Liver (tissue), 9 donors: ENCODE results near the gene BAIAP2. TPM values are rescaled to one million over a fixed set of nuclear protein-coding genes. Genes with fewer than 3 reads are reported as not detected.

ENCODE experiments used
- DNase-seq: peaks from one replicate; pipeline ENCODE4 v3.0.0-alpha.2; 2017; ENCODE audit warnings: low spot score
- H3K27ac ChIP-seq, 2 donors: one replicate each; pipeline ENCODE4 v1.7.0; 2013; ENCODE audit warnings: inconsistent platforms in 2 of 2, low read length in 2 of 2, control low read depth in 1 of 2, low read depth in 1 of 2, mild to moderate bottlenecking in 1 of 2
- H3K27me3 ChIP-seq, 4 donors: one replicate each; pipeline versions ENCODE4 v1.6.1 to v1.7.0; 2013; ENCODE audit warnings: low read length in 3 of 4, inconsistent platforms in 1 of 4, mild to moderate bottlenecking in 1 of 4, moderate library complexity in 1 of 4; ENCODE audit not compliant: control insufficient read depth in 4 of 4, insufficient read depth in 4 of 4
- H3K36me3 ChIP-seq, 4 donors: one replicate each; pipeline versions ENCODE4 v1.6.1 to v1.7.0; 2013; ENCODE audit warnings: low read length in 3 of 4, mild to moderate bottlenecking in 3 of 4, low read depth in 1 of 4, moderate library complexity in 1 of 4; ENCODE audit not compliant: control insufficient read depth in 4 of 4, insufficient read depth in 3 of 4
- H3K4me1 ChIP-seq, 4 donors: one replicate each; pipeline versions ENCODE4 v1.6.1 to v1.7.0; 2013; ENCODE audit warnings: low read length in 3 of 4, mild to moderate bottlenecking in 3 of 4, moderate library complexity in 1 of 4; ENCODE audit not compliant: control insufficient read depth in 4 of 4, insufficient read depth in 4 of 4
- H3K4me3 ChIP-seq, 3 donors: one replicate each; pipeline versions ENCODE4 v1.6.1 to v1.7.0; 2013; ENCODE audit warnings: low read length in 3 of 3, control low read depth in 1 of 3, low read depth in 1 of 3, mild to moderate bottlenecking in 1 of 3
- H3K9ac ChIP-seq, 2 donors: one replicate each; pipeline ENCODE4 v1.7.0; 2013; ENCODE audit warnings: low read length in 2 of 2, mild to moderate bottlenecking in 2 of 2, moderate library complexity in 2 of 2, control low read depth in 1 of 2, low read depth in 1 of 2
- H3K9me3 ChIP-seq, 4 donors: one replicate each; pipeline versions ENCODE4 v1.6.1 to v1.7.0; 2013; ENCODE audit warnings: low read length in 3 of 4; ENCODE audit not compliant: control insufficient read depth in 4 of 4
- CTCF ChIP-seq: fragments of 150-350 bp; IDR thresholded peaks from 2 replicates; pipeline ENCODE4 v1.5.1; 2017; ENCODE audit warnings: improper control_type of control experiment, low read depth, low read length; ENCODE audit not compliant: missing input control
- FOXA1 ChIP-seq: IDR thresholded peaks from 2 replicates; pipeline ENCODE4 v1.6.1; 2016; ENCODE audit warnings: antibody characterized with exemption
- JUND ChIP-seq, 2 donors: IDR thresholded peaks; 2 replicates each; pipeline ENCODE4 v1.6.1; 2016; ENCODE audit warnings: antibody characterized with exemption in 2 of 2
- NR2F2 ChIP-seq: IDR thresholded peaks from 2 replicates; pipeline ENCODE4 v1.6.1; 2016; ENCODE audit warnings: antibody characterized with exemption
- RAD21 ChIP-seq, 2 donors: IDR thresholded peaks; 2 replicates each; pipeline ENCODE4 v1.6.1; 2016; ENCODE audit warnings: antibody characterized with exemption in 2 of 2, mild to moderate bottlenecking in 2 of 2
- REST ChIP-seq: IDR thresholded peaks from 2 replicates; pipeline ENCODE4 v1.6.1; 2016; ENCODE audit warnings: antibody characterized with exemption, mild to moderate bottlenecking
- SP1 ChIP-seq: IDR thresholded peaks from 2 replicates; pipeline ENCODE4 v1.6.1; 2018; ENCODE audit warnings: antibody characterized with exemption, mild to moderate bottlenecking
- WGBS: extraction: QIAGEN DNeasy Blood & Tissue Kit; methylation state at CpG from one replicate; pipeline ENCODE4 v1.1.7; 2013; 5-methylcytosine and 5-hydroxymethylcytosine counted together
- polyA plus RNA-seq, 2 donors: library from polyadenylated mRNA; stranded (reverse) in 1 of 2; unstranded in 1 of 2; fragments of 200-250 nt in 1 of 2; fragments of >200 nt in 1 of 2; fragmentation: Nextera tagmentation in 1 of 2; extraction: Ambion mirVana in 1 of 2; gene quantifications; one replicate each; pipeline versions ENCODE4 v1.2.1 to v1.2.3, GENCODE V29; 2013 to 2015
- total RNA-seq, 2 donors: library from RNA; depleted of rRNA; stranded (reverse); fragments of >200 nt; gene quantifications; one replicate each; pipeline ENCODE4 v1.2.3, GENCODE V29; 2014
- TF ChIP-seq, protein P1 (sequence below): IDR thresholded peaks from 2 replicates; pipeline ENCODE4 v1.6.1; 2016; ENCODE audit warnings: antibody characterized with exemption
- donor health status: healthy.
- donor health status: healthy.
- donor health status: healthy.
- donor health status: healthy.
- donor health status: healthy.

The BAIAP2 gene
- total and polyA plus RNA-seq, 4 donors, result 8.1 to 61.3 (median 44.9) TPM

DNA sequence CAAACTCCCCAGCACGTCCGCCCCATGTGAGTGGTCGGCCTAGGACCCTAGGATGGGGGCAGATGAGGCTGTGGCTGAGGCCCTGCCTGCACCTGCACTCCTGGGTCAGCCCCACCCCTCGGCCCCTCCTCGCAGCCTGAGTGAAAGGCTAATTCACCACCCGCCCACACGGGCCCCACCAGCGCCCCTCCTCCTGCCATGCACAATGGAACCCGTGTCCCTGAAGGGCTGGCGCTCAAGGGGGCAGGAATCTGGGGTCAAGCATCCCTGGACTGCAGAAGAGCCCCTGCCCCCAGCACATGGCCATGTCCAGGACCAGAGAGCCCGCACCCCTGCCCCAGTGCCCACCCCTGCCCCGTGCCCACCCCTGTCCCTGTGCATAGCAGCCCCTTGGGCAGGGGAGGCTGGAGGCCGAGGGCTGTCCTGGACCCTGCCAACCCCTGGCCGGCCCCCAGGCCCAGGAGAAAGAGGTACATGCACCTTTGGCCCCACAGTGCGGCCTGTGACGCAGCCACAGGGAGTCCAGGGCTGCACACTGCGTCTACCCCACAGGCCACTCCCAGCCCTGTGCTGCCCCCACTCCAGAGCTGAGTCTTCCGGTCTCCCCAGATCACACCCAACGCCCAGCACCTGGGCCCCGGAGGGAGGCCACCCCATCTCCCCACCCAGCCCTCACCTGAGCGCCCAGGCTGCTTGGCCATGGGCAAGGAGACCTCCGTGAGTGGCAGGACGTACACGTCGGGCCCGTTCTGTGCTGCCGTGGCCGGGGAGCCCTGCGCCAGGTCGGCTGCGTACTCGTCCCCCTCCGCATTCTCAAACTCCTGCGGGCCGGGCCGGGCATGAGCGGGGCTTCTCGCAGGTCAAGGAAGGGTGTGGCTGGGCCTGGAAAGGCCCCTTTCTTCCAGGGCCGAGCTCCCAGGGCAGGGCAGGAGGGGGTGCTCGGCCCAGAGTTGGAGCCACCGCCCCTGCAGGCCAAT is 95.7 kb downstream of the BAIAP2 start:
- WGBS, result 93% methylated on average over 41 of the region's 41 CpGs
- H3K4me1 ChIP-seq, result peaks cover 0 to 7% (median 0%) of the 10 kb centered on the region in 4 donors
- H3K9me3 ChIP-seq, result no peaks in the 10 kb centered on the region
- DNase-seq, result no peak
- no peak overlapping the region for H3K4me3 ChIP-seq
- no peaks in the 10 kb centered on the region for H3K27me3 ChIP-seq
- no peak overlapping the region for H3K9ac ChIP-seq
- no peaks in the 10 kb centered on the region for H3K36me3 ChIP-seq
- H3K27ac ChIP-seq, result no peak overlapping the region
- TF ChIP-seq JUND (IDR thresholded peaks at IDR 0.05) (no peak), NR2F2 (no peak), SP1 (no peak), RAD21 (IDR thresholded peaks at IDR 0.05) (no peak), CTCF (no peak)

DNA sequence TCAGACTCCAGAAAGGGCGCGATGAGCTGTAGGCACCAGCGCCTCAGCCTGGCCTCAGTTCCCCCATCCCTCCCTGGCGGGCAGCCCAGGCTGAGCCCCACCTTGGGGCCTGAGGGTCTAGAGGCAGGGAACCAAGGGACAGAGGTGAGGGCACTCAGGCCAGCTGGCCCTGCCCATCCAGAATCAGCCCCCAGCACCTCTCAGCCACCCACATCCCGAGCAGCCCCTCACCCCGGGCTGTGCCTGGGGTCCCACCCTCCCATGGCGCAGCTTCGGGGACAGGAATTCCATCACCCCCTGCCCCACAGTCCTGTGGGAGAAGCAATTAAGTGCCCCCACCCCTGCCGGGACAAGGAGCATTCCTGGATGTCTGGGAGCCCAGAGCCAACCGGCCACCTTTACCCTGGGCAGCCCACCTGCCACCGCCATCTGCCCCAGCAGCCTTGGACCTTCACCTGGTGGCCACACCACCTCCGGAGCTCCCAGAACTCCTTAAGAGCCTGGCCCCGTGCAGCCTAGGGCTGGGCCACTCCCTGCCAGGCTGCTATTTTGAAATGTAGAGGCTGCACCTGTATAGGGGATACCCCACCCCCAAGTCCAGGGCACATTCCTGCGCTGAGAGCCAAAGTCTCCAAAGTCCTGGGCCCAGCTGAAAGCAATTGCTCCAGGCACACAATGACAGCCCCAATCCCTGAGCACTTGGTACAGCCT is 96.7 kb downstream of the BAIAP2 start:
- WGBS, result 92% methylated on average over 14 of the region's 14 CpGs
- no peak overlapping the region for H3K9ac ChIP-seq
- H3K9me3 ChIP-seq, result no peaks in the 10 kb centered on the region
- H3K27ac ChIP-seq, result no peak overlapping the region
- no peak overlapping the region for H3K4me3 ChIP-seq
- H3K27me3 ChIP-seq, result no peaks in the 10 kb centered on the region
- DNase-seq, result no peak
- TF ChIP-seq, protein P1, sequence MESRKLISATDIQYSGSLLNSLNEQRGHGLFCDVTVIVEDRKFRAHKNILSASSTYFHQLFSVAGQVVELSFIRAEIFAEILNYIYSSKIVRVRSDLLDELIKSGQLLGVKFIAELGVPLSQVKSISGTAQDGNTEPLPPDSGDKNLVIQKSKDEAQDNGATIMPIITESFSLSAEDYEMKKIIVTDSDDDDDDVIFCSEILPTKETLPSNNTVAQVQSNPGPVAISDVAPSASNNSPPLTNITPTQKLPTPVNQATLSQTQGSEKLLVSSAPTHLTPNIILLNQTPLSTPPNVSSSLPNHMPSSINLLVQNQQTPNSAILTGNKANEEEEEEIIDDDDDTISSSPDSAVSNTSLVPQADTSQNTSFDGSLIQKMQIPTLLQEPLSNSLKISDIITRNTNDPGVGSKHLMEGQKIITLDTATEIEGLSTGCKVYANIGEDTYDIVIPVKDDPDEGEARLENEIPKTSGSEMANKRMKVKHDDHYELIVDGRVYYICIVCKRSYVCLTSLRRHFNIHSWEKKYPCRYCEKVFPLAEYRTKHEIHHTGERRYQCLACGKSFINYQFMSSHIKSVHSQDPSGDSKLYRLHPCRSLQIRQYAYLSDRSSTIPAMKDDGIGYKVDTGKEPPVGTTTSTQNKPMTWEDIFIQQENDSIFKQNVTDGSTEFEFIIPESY, result no peak
- TF ChIP-seq FOXA1, result no peak
- no peak for TF ChIP-seq REST
- H3K4me1 ChIP-seq, result peaks cover 0 to 7% (median 0%) of the 10 kb centered on the region in 4 donors
- H3K36me3 ChIP-seq, result no peaks in the 10 kb centered on the region
